EL (cell line): Measurements from ENCODE around the gene RCAN1.
A peak's percentile ranks its signal among the peaks of the same experiment; 100 is the strongest.

ENCODE experiments used
- DNase-seq: peaks from one replicate; pipeline ENCODE4 v3.0.0-alpha.2; 2016

Gene RCAN1

DNA sequence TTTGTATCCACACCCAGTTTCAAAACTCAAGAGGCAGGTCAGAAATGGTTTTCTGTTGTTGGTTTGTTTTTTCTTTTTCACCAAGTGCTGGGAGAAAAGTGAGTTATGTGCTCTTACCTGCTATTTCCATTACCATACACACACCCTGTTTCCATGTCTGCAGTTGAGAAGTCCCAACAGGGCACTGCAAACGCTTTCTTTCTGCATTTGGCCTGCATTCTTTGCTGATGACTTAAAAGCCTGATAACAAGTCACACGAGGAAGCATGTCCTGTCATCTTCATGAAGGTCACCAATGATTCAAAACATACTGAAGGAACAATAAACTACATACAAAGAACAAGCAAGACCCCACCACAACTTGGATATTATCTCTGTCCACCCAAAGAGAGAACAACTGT is 78.1 kb downstream of the RCAN1 start:
- peak; percentile 68 for DNase-seq

DNA sequence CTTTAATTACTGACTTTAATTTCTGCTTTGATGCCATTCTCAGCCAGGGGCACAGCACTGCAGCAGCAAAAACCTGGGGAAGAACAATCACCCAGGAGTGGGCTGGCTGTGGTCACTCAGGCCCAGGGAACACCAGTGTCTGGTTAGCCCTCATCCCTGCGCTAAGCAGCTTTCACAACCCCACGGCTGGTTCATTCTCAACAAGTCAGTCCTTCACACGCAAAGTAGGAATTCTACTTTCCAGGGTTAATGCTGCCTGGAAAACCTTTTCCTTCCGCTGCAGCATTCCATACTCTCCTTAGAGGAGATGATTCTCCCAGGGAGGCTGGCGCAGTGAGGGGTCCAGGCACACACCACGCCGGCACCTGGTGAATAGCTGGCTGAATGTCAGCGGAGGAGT is 78.6 kb downstream of the RCAN1 start:
- DNase-seq: no peak

DNA sequence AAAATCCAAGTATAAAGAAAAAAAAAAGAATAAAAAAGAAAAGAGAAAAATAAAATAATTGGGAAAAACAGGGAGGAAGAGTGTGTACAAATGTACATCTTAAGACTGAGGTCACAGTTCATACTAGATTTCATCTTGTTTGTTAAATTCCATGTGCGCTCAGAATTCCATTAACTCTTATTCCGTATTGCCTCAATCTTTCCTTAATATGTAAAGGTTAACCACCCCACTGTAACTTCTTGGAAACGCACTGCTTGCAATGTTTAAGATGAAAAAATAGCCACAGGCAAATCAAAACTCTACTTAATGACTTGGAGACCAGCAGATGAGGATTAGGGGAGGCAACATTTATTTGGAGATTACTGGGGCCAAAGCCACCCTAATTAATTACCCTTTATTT is 79.0 kb downstream of the RCAN1 start:
- DNase-seq: no peak

DNA sequence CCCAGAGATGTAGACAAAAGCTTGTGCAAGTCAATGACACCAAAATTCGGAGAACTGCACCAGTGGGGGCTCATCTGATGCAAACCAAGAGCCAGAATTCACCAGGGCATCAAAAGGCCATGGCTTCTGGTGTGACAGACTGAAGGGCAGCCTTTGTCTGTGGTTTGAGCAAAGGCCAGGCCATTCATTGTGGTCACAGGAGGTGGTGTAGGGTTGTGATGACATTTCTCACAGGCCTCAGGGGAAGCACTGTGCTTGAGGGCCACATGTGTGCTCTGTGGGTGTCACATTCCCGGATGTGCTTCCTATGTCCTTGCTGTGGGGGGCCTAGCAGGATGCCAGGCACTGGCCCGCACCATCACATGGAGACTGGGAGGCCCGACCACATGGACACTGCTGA is 80.4 kb downstream of the RCAN1 start:
- DNase-seq: peak; percentile 66

DNA sequence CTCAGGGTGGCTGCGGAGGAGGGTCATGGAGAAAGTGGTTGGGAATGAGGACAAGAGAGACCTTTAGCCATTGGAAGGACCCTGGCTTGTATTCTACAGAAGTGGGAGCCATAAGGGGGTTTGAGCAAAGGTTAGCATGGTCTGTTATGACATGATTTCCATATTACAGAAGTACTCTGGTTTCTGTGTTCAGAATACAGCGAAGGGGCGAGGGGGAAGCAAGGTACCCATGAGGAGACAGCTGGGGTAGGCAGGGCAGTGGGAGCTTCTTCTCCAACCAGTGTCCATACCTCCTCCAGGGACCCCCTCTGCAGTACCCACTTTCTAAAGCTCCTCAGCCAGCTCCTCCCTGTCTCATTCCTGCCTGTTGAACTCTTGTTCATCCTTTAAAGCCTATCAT is 81.0 kb downstream of the RCAN1 start:
- DNase-seq: no peak

DNA sequence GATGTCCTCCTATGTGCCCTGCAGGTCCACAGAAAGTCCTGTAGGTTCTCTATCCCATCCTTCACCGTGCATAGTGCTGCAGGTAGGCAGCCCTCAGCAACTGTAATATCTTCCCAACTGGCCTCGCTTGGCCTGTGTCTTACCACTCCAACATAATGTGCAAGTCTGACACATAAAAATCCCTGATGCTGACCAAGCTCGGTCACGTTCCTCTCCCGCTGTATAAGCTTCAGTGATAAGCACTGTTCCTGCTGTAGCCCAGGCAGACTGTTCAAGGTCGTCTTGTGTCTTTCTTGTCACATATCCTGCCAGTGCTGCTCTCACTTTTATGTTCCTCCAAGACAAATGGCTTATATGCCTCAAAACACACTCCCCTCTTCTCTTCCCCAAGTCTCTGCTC is 83.5 kb downstream of the RCAN1 start:
- no peak for DNase-seq

DNA sequence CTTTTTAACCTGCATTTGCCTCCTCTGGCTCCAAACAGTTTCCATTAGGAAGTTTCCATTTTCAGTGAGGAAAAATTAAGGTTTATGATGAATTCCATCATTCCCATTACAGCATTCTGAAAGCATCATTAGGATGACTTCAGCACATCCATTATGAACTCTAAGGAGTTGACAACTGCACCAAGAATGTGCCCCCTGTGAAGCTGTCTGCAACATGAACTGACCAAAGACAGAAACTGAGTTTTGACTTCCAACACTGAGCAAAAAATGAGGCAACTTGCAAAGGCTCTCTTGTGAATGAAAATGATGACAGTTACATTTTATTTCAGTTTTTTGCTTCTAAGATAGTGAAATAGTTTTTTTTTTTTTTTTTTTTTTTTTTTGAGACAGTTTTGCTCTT is 84.7 kb downstream of the RCAN1 start:
- peak; percentile 87 for DNase-seq

DNA sequence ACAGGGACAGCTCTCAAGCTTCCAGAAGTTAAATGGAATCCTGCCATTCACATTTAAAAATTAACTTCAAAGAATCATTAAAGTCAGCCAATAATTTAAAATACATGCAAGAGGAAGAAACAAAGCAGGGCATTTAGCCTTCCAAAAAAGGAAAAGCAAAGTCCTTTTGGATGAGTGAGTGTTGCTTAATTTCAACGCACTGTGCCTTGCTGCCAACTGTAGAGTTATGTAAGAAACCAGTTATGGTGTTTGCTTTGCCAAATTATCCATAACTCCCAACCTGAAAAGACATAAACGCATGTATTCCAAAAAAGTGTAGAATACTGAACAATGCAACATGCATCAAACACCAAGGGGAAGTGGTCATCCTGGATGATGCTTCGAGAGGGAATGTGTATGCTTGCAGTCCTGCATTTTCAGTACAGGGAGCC is 86.8 kb downstream of the RCAN1 start:
- no peak for DNase-seq

DNA sequence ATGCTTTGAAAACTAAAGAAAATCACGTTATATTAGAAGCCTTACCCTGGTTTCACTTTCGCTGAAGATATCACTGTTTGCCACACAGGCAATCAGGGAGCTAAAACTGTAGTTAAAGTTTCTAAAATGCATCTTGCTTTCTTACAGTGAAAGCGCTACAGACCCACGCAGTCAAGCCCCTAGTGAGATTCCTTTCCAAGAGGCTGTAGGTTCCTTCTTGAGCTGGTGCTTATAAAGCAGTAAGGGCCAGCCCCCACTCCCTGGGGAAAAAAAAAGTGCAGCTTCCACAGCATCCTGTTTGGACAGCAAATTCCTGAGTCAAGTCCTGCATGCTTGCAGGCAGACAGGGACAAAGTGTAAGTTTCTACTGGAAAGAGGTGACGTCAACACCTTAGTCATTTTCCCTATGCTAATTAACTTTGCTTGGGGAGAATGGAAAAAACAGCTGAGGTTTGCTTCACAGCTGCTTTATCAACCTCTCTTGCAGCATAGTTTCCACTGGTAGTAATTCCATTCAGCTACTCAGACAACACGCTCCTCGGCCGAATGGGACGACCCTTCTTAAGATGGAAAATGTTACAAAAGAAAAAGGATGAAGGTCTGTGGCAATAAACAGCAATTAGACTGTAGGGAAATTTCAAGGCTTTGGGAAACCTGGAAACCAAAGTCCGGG is 88.2 kb downstream of the RCAN1 start:
- DNase-seq: peak; percentile 100

DNA sequence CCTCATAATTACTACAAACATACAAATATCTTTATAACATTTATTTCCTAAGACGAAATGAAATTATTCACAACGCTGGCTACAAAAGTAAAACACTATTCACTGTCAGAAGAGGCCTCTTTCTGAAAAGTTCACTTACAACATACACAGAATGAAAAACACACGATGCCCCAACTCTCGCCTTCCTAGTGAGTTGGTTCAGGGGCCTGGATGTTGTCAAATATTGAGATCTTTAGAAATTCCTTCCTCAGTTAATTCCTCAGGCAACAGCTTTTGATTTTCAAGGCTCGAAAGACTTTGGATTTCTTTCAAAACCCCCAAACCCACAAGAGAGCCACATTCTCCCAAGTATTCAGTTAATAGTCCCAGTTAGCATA is 88.7 kb downstream of the RCAN1 start:
- no peak for DNase-seq

DNA sequence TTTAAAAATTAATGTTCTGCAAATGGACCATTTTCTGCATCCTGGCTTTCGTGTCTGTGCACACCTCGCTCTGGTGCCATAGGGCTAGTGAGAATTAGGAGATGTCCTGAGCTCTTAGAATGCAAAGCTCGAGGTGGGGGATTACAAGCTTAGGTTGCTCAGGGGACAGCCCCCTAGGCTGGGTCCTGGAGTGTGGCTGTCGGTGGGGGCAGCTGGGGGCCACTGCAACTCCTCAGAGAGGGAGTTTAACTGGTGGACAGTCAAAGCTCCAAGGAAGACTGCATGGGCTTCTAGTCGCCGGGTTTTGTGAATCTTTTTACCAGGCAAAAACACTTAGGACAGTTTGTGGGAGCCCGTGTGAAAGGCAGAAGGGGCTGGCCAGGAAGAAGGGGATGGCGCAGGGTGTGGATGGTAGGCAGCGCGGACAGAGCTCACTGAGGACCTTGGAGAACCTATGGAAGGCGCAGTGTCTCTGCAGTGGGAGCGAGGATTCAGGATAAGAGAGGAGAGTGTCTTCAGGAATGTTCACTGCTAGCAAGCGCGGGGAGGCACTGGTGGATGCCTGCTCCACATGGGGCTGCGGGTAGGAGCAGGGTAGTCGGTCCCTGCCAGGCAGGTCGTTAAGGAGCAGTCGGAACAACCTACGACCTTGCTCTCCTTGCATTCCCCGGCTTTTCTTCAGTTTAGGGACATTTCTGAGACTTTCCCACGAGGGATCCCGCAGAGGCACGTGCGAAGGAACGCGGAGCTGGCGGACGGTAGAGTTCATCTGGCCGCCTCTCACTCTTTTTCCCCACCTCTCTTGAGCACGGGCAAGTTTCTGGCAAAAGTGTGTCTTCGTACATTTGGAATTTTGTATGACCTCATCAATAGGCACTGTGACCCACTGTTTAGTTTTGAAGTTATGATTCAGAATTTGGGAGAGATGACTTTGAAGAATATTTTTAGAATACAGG is 90.0 kb downstream of the RCAN1 start:
- peak; percentile 66 for DNase-seq

DNA sequence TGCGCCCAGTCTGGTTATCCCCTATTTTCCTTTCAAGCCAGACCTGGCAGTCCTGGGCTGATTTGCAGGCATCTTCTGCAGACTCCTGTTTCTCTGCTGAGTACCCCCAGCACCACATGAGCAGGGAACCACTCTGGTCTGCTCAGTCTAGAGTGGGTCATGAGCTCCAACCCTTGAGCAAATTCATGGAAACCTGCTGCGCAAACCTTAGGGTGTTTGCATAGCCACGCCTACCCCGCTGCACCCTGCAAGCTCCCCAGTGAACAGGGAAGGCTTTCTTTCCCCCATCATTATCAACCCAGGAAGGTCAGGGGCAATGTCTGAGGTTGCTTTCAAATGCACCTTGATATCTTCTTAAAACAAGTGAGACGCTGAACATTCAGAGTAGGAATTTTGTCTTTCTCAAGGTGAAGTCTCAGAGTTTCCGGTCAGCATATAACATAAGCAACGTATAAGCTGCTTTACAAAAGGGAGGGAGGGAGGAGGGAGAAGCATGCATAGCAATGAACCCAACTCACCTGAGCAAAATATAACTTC is 91.8 kb downstream of the RCAN1 start:
- DNase-seq: no peak

DNA sequence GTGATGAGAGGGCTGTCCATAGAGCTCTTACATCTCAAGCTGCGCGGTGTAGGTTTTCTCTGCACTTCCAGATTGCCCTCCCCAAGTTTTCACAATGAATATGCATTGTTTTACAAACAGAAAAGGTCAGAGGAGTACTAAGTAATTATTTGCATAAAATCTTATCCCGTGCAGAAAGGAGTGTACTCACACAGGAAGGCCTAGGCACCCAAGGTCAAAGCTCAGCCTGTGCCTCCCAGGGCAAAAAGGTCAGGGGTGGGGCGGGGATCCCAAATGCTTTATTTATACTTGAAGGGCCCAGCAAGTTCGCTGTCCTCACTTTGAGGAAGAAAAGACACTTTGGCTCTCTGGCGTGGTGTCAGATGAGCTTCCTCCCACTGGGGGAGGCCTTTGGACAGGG is 92.6 kb downstream of the RCAN1 start:
- no peak for DNase-seq

DNA sequence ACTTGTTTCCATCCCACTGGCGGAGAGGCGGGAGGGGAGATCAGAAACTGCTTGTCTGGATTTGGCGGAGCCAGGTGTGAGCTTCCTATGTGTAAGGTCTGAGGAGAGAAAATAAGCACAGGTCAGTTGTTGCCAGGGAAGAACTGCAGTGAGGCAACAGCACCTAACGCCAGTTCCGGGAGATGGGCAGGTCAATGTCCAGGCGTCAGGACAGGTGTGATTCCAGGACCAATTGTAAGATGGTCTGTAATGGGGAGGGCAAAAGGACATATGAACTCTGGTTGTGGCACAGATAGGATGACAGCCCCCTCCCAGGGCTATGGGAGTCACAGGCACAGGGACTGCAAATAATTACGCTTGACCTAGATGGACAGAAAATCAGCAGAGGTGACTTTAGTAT is 93.4 kb downstream of the RCAN1 start:
- no peak for DNase-seq

DNA sequence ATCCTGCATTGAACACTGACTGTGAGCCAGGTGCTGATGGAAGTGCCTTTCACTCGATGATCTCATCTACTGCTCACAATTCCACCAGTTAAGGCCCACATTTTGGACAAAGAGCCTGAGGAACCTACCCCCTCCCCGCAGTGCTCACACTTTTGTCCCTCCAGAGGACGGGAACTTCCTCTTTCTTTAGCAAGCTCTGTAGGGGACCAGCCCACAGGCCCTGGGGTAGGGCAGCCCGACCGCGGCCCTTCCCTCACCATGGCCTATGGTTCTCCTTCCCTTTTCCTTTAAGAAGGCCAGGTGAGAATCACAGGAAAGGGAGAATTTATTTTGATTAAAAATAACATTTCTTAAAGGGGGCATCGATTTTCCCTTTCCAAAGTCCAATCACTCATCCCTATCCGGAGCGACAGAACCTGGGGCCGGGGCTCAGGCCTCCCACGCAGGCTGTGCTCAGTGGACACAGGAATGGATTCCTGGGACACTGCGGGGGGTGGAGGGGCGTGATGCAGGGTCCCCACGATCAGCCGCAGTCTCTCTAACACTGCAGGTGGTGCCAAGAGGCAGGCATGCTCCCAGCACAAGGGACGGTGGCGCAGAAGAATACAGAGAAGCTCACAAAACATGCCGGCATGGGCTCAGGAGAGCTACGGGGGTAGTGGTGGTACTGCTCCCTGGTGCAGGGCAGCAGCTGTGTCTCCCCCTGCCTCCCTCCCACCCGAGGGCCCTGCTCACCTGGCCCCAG is 94.0 kb downstream of the RCAN1 start:
- DNase-seq: no peak

DNA sequence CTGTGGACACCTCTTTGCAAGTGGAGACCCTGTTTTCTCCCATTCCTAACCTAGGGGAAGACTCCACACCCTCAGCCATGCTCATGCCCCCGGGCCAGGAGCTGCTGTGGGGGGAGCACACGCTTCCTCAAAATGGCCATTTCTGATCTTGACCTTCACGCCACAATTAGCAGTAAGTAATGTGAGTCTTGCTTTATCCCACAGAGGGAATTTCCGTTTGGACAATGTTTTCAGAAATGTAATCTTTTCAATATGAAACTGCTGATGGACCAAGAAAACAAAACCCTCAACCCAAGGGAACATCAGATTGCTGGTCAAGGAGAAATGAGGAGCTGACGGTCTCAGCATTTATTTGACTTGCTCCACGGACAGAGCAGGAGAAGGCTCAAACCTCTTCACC is 94.6 kb downstream of the RCAN1 start:
- no peak for DNase-seq

DNA sequence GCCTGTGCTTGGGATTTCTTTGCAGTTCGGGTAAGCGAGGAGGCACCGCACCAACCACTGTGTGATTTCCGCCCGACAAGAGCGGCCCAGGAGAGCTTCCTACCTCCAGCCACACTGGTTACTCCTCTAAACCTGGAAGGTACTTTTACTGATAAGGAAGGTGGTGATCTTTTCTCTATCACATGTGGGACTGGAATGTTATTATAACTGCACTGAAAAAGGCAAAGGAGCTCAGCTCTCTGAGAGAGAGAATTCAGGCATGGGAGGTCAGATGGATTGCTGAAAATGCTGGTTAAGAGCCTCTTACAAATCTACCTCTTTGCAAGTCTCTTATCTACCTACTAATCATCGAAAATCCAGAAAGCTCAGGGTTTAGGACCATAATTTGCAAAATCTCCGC is 95.2 kb downstream of the RCAN1 start:
- no peak for DNase-seq

DNA sequence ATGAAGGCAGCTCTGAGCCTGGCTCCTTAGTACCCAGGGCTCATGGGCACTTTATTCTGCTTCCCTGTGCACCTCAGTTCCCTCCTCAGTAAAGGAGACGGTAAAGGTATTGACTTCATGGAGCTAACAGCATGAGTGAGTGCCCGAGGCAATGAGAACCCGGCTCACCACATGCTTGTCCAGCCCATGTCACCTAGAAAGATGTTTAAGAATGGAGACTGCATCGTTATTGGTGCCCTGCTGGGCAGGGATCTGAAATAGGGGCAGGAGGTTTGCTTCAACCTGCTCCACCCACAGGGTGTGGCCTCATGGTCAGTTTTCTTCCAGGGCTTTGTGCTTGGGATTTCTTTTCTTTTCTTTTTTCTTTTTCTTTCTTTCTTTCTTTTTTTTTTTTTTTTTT is 95.9 kb downstream of the RCAN1 start:
- no peak for DNase-seq

DNA sequence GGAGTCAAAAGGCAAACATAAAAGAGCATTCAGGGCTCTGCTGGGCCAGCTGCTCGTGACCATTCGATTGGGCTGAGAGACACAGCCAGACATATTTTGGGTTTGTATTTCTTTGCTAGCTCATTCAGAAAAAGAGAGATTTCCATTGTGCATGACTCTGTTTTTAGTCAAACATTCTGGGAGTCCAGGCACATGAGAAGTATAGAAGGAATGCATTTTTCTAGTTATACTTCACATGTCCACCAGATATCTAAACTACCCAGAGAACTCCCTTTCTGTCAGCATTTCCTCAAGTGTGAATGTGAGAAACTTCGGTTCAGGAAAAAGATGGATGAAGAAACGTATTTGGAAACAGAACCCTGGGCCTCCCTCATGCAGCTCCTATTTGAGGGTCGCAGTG is 96.6 kb downstream of the RCAN1 start:
- no peak for DNase-seq

DNA sequence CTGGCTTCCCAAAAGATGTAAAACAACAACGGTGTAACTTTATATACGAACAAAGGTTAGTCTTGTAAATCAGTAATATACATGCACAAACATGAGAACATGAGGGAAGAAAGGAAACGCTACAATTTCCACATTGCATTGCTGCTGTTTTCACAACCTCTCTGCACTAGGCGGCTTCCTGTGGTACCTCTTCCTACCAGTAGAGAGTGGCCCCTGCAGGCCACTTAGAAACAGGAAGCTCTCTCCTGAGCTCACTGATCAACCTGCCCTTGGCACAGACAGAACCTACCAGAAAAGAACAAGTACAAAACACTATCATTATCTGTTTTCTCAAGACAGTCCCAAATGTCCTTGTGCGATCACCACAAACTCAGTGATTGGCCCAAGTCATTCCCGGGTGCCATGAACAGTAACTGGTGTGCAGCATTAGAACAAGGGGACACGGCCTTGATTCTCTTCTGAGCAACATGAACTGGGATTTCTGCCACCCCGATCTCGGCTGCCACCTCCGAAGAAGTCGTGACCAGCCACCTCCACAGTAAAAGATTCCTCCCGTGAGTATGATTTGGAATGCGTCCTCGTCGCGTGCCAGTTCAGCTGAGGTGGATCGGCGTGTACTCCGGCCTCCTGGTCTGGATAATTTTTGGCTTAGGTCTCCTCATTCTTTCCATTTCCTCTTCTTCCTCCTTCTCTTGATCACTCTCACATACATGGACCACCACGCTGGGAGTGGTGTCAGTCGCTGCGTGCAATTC is 97.2 kb downstream of the RCAN1 start:
- DNase-seq: no peak

DNA sequence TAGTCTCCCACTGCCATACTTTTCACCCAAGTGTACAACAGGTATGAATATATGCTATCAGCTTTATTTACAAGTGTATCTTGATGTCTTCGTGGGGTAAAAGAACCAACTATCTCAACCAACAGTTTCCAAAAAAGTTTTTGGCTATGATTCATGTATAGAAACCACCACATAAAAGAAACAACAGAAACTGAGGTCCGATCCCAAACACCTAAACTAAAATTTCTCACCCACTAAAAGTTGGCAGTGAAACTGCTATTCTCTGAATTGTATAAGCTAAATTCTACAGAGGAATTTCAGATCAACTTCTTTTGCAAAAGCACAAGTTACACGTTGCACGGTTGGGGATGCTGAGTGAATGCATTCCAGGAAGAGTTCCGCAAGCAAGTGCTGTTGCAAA is 97.9 kb downstream of the RCAN1 start:
- no peak for DNase-seq

DNA sequence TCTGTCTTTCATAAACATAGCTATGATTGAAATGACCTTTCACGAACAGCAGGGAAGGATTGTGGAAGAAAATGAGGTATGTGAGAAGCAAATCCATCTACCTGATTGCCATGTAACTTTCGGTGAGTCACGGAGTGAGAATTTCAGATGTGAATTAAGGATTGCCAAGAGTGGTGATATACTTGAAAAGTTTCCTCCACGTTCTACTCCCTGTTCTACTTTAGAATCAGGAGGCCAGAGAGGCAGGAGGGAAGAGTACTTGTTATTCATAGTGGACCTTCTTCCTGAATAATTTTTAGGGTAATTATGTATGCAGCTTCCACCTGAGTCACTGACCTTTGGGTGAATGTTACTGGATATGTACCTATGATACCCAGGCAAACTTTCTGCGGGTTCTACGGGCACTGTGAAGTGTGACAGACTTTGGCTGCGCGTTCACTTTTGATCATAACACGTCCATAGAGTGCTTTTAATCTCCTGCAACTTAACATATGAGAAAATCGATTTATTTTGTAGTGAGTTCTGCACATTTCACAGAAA is 100.3 kb downstream of the RCAN1 start:
- no peak for DNase-seq
